Endothelial cell (in vitro differentiated cells): ENCODE results near the gene TAS2R40. TPM values are rescaled to one million over a fixed set of nuclear protein-coding genes. Genes with fewer than 3 reads are reported as not detected.
A peak's percentile ranks its signal among the peaks of the same experiment; 100 is the strongest.

ENCODE experiments used
- DNase-seq: peaks from one replicate; pipeline ENCODE4 v3.0.0; 2021; ENCODE audit warnings: low spot score
- H3K27ac Mint-ChIP-seq: one replicate; pipeline ENCODE4 v1.8.0; 2021; ENCODE audit warnings: mixed read lengths, inconsistent platforms; ENCODE audit not compliant: unreplicated experiment
- H3K27me3 Mint-ChIP-seq: one replicate; pipeline ENCODE4 v1.8.0; 2021; ENCODE audit warnings: mild to moderate bottlenecking, moderate library complexity, mixed read lengths, inconsistent platforms; ENCODE audit not compliant: unreplicated experiment
- H3K36me3 Mint-ChIP-seq: one replicate; pipeline ENCODE4 v1.8.0; 2021; ENCODE audit warnings: mild to moderate bottlenecking, low read depth, mixed read lengths, inconsistent platforms; ENCODE audit not compliant: unreplicated experiment
- H3K4me1 Mint-ChIP-seq: one replicate; pipeline ENCODE4 v1.8.0; 2021; ENCODE audit warnings: mild to moderate bottlenecking, mixed read lengths, inconsistent platforms; ENCODE audit not compliant: unreplicated experiment
- H3K4me3 Mint-ChIP-seq: one replicate; pipeline ENCODE4 v1.8.0; 2021; ENCODE audit warnings: mild to moderate bottlenecking, mixed read lengths, inconsistent platforms; ENCODE audit not compliant: unreplicated experiment
- H3K9me3 Mint-ChIP-seq: one replicate; pipeline ENCODE4 v1.8.0; 2021; ENCODE audit warnings: mixed read lengths, inconsistent platforms; ENCODE audit not compliant: unreplicated experiment
- total RNA-seq: library from RNA; stranded (reverse); fragmentation: NEBNext Ultra II Directional; extraction: Animal tissue kit (Norgen Biotek cat#: 25700); gene quantifications from one replicate; pipeline ENCODE4 v1.2.1, GENCODE V29; 2021; ENCODE audit not compliant: unreplicated experiment
- TF ChIP-seq, protein P1 (sequence below): fragments of 200-600 bp; sonication (generic); IDR thresholded peaks from one replicate; pipeline ENCODE4 v1.5.0; 2021; ENCODE audit warnings: antibody characterized with exemption; ENCODE audit not compliant: unreplicated experiment

Gene TAS2R40
- total RNA-seq, 1 donor from 2014 or later = not detected

GRCh38 chr7:143240291-143241168 lies 18.7 kb downstream of the TAS2R40 start:
- peak; percentile 51 for DNase-seq
- Mint-ChIP-seq H3K4me1 (no peaks in the 10 kb centered on the region), H3K9me3 (no peaks in the 10 kb centered on the region), H3K36me3 (no peaks in the 10 kb centered on the region), H3K27me3 (peaks cover 3% of the 10 kb centered on the region), H3K4me3 (no peak overlapping the region), H3K27ac (no peak overlapping the region)
- TF ChIP-seq, protein P1, sequence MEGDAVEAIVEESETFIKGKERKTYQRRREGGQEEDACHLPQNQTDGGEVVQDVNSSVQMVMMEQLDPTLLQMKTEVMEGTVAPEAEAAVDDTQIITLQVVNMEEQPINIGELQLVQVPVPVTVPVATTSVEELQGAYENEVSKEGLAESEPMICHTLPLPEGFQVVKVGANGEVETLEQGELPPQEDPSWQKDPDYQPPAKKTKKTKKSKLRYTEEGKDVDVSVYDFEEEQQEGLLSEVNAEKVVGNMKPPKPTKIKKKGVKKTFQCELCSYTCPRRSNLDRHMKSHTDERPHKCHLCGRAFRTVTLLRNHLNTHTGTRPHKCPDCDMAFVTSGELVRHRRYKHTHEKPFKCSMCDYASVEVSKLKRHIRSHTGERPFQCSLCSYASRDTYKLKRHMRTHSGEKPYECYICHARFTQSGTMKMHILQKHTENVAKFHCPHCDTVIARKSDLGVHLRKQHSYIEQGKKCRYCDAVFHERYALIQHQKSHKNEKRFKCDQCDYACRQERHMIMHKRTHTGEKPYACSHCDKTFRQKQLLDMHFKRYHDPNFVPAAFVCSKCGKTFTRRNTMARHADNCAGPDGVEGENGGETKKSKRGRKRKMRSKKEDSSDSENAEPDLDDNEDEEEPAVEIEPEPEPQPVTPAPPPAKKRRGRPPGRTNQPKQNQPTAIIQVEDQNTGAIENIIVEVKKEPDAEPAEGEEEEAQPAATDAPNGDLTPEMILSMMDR = peak; percentile 80

- Mint-ChIP-seq H3K4me1 (no peaks in the 10 kb centered on the region), H3K27ac (no peak overlapping the region), H3K27me3 (peaks cover 5% of the 10 kb centered on the region), H3K9me3 (no peaks in the 10 kb centered on the region), H3K4me3 (no peak overlapping the region), H3K36me3 (no peaks in the 10 kb centered on the region)
- TF ChIP-seq, protein P1 = no peak
- DNase-seq = no peak
These were observed 20.5 kb downstream of the TAS2R40 start for GRCh38 chr7:143242306-143242705.

DNA sequence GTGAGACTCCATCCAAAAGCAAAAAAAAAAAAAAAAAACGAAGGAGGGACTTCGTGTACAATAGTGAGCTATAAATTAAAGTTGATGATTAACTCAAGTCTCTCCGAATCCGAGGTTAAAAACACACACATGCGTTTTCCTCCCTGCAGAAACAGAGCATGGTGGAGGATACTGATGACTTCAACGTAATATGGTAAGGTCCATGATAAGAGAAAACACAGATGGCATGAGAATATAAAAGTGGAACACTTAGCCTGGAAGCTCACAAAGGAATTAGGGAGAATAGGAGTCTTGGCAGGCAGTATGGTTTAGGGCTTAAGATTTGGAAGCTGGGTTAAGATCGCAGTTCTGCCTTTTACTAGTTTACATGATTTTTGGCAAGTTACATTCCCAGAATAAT lies 21.3 kb downstream of the TAS2R40 start:
- no peaks in the 10 kb centered on the region for H3K36me3 Mint-ChIP-seq
- TF ChIP-seq, protein P1 = no peak
- DNase-seq = no peak
- peaks cover 5% of the 10 kb centered on the region for H3K27me3 Mint-ChIP-seq
- no peaks in the 10 kb centered on the region for H3K9me3 Mint-ChIP-seq
- H3K4me3 Mint-ChIP-seq = no peak overlapping the region
- H3K4me1 Mint-ChIP-seq = no peaks in the 10 kb centered on the region
- no peak overlapping the region for H3K27ac Mint-ChIP-seq

DNA sequence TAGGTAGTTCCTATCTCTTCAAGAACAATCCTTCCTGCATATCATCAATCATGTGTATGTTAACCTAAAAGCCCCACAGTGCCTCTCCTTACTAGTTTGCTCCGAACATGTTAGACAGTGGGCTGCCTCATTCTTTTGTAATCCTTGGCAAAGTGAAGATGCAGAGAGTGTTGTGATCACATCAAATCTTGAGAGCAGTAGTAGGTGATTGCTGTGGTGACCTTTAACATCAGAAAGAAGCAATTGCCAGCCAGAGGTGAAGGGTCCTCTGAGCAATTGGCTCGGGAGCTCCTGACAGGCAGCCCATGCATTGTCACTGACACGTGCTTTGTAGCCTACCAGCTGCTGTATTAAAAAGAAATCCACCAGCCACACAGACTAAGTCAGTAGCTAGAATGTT lies 21.8 kb downstream of the TAS2R40 start:
- no peaks in the 10 kb centered on the region for H3K9me3 Mint-ChIP-seq
- no peaks in the 10 kb centered on the region for H3K36me3 Mint-ChIP-seq
- no peaks in the 10 kb centered on the region for H3K4me1 Mint-ChIP-seq
- H3K27me3 Mint-ChIP-seq = peaks cover 5% of the 10 kb centered on the region
- no peak for DNase-seq
- H3K27ac Mint-ChIP-seq = no peak overlapping the region
- TF ChIP-seq, protein P1 = no peak
- no peak overlapping the region for H3K4me3 Mint-ChIP-seq

- TF ChIP-seq, protein P1 = no peak
- no peak for DNase-seq
- Mint-ChIP-seq H3K27me3 (peaks cover 4% of the 10 kb centered on the region), H3K4me3 (no peak overlapping the region), H3K27ac (no peak overlapping the region), H3K9me3 (no peaks in the 10 kb centered on the region), H3K36me3 (no peaks in the 10 kb centered on the region), H3K4me1 (no peaks in the 10 kb centered on the region)
These were observed 22.5 kb downstream of the TAS2R40 start for GRCh38 chr7:143244321-143244720.
